GM18511 (cell line): ENCODE data around the gene B3GAT2.
"Not testable (repeated sequence)": the region's sequence is repeated elsewhere in the genome, so short reads cannot be mapped to it uniquely, and the experiment has no call there.

Source experiments
- ATAC-seq: cut with Tn5 transposase; IDR thresholded peaks from one replicate; pipeline ENCODE4 v1.9.1; 2021; ENCODE audit warnings: mild to moderate bottlenecking, moderate library complexity; ENCODE audit not compliant: unreplicated experiment

Gene B3GAT2

DNA sequence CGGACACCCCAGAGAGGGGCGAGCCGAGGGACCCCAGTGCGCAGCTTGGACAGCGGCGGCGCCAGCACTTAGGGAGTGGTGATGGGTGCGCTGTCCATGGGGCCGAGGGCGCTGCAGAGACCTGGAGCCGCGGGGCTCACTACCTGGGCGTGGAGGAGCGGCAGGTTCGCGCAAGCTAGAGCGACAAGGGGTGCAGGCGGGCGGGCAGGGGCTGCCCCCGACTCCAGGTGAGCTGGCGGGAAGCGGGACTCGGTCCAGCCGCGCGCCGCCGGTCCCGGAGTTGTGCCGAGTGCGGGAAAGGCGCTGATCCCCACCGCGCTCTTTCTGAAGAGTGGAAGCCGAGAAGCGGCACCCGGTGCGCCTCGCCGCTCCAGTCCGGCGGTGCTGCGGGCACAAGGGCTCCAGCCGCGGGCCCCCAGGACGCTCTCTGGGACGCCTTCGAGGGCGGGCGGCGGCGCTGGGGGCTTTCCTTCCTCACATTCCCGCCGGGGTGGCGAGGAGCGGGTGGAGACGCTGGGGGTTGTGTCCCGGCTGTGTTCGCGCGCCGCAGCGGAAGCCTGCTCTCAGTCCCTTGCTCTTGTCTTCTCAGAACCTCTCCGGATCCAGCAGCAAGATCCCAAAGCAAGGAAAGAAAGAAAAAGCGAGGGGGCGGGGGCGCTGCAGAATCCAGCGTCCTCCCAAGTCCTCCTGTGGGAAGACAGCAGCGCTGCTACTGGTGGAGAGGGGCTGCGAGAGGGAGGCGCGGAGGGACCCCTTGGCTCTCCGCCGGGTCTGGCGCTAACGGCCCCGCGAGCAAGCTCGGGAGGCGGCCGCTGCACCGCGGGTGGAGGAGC, at the start of gene B3GAT2:
Gene B3GAT2 (minus strand): TSS at position 610 of the 833 bp plus-strand sequence. CDS start 631 bp downstream, outside the sequence.
- ATAC-seq = peak; percentile 24

- ATAC-seq = no peak
Observed at GRCh38 chr6:70998148-70998547, 41.3 kb upstream of the B3GAT2 start.

DNA sequence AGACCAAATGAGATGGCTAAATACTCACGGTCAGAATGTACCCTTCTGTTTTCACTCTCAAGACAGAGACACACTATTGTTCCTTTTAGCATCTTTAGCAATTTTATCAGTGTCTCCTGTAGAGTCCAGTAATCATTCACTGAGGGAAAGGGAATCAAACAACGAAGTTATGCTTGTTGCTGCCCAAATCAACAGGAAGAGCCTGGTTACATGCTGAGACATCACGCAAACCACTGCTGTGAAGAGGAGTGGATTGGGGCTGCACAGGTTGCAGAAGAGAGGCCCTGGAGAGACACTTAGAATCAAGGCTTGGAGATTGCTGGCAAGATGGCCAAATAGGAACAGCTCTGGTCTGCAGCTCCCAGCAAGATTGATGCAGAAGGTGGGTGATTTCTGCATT, 40.5 kb upstream of the B3GAT2 start:
- ATAC-seq = no peak

DNA sequence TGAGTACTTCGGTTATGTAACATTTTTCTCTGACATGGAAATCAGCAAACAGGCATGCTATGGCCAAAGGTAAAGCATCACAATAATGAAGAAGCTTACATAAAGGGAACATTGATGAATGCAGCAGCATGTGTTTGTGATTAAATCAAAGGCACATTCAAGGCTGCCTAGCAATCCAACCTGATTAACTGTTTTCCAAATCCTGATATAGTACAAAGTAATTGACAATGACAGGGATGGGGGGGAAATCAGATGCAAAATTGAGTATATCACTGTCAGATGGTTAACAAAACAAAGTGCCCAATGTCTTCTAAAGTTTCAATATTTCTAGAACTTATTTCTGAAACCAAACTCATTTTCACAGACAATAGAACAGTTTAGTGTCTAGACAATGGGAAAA, 39.2 kb upstream of the B3GAT2 start:
- ATAC-seq = no peak

- no peak for ATAC-seq
Observed at GRCh38 chr6:70995411-70995810, 38.6 kb upstream of the B3GAT2 start.

DNA sequence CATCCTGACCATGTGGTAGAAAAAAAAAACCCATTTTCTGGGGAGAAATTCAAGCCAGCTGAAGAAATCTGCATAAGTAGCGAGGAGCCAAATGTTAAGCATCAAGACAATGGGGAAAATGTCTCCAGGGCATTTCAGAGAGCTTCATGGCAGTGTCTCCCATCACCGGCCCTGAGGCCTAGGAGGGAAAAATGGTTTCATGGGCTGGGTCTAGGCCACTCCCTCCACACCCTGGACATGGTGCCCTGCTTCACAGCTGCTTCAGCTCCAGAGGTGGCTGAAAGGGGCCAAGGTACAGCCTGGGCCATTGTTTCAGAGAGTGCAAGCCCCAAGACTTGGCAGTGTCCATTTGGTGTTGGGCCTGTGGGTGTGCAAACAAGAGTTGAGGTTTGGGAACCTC, 34.4 kb upstream of the B3GAT2 start:
- no peak for ATAC-seq

DNA sequence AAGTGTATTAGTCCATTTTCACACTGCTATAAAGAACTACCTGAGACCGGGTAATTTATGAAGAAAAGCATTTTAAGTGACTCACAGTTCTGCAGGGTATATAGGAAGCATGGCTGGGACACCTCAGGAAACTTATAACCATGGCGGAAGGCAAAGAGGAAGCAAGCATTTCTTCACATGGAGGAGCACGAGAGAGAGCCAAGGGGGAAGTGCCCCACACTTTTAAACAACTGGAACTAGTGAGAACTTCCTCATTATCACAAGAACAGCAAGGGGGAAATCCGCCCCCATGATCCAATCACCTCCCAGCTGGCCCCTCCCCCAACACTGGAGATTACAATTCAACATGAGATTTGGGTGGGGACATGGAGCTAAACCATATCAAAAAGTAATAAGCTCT, 28.3 kb upstream of the B3GAT2 start:
- no peak for ATAC-seq

GRCh38 chr6:70982747-70983146, 25.9 kb upstream of the B3GAT2 start:
- ATAC-seq = no peak

DNA sequence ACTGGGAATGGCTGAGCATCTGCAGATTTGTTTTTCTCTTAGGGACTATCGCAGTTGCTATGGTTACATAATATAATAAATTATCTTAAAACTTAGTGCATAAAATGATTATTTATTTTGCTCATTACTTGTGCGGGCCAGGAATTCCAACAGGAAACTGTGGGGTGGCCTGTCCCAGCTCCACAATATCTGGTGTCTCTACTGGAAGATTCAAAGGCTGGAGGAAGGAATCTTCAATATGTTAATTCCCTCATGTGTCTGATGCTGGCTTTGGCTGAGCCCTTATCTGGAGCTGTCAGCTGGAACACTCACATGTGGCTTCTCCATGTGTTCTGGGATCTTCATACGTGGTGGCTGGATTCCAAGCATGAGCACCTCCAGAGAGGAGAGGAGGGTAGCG, 23.9 kb upstream of the B3GAT2 start:
- ATAC-seq = no peak

- no peak for ATAC-seq
Observed at GRCh38 chr6:70973604-70974003, 16.7 kb upstream of the B3GAT2 start.

GRCh38 chr6:70967049-70967448, 10.2 kb upstream of the B3GAT2 start:
- ATAC-seq = no peak

DNA sequence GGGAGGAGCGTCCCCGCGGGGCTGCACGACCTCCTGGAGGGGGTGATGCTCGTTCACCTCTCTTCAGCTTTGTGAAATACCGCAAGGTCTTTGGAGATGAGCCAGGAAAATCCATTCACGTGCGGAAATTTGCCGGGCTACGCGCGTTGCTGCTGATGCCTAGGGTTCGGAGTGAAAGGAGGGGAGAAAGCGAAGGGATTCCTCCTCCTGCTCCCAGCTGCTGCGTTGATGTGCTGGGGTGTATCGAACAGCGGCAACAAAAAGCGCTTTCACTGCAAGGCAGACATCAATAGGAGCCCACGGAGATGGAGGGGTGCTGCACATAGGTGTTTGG, 391 bp upstream of the B3GAT2 start:
- ATAC-seq = no peak

DNA sequence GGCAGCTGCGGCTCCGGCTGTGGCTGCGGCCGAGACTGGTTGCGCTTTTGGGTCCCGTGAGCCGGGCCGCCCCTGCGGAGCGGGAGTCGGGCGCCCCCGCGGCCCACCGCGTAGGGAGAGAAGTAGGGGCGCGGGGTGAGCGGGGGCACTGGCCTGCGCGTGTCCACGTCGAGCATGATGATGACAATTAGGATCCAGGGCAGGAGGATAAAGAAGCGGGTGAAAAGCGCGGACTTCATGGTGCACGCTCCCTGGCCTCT, 739 bp downstream of the B3GAT2 start:
- ATAC-seq = no peak

- peak; percentile 94 for ATAC-seq
Observed at GRCh38 chr6:70955441-70956190, 1.2 kb downstream of the B3GAT2 start.

DNA sequence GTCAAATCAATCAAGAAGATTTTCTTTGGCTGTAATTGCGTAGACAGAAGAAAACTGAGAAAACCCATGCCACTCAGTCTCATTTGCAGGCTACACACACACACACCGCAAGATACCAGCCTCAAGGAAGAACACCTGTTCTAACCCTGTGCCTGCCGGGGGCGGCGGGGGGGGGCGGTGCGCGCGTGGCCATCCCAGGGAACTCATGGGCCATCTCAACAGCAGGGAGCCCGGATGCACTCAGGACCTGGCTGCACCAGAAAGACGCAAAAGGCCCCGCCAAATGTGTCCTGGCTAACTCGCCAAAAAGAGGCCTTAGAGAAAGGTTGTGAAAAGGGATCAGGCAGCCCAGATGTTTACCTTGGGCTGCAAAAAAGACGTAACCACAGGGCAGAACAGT, 2.1 kb downstream of the B3GAT2 start:
- no peak for ATAC-seq

DNA sequence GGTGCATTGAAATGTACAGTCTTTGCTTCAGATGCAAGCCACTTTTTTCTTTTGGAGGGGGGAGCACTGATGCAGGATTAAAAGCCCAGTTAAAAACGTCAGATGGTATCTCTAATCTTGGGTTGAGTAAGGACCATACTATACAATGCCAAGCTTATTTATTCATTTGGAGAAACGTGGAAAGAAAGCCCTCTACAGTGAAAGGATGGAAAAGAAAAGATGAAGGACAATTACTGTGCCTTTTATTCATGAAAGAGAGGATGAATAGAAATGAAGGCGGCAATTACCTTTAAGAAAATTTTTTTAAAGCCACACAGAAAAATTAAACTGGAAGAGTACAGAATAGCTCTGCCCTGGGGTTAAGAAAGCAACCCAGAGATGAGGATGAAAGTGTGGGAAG, 2.7 kb downstream of the B3GAT2 start:
- ATAC-seq = no peak

DNA sequence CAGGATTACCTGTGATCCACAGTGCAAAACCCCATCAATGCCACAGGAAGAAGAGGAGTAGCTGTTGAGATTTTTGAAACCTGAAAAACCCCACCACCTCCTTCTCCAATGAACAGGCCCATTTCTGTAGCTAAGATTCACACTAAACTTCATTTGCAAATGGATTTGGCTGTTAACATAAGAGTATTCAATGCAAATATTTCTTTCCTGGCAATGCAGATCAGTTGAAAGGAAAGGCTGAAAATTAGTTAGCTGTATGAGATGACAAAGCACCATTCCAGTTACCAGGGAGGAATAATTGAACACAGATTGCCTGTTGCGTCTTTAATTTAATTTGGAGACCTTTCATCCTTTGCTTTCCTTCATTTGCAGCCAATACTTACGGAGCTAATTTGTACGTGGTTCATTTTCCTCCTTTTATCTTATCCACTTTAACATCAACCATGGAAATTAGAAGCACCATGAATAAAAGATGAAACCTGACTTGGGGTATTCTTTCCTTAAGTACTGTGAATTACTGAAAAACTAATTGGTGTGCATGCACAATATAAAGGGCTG, 4.2 kb downstream of the B3GAT2 start:
- no peak for ATAC-seq

DNA sequence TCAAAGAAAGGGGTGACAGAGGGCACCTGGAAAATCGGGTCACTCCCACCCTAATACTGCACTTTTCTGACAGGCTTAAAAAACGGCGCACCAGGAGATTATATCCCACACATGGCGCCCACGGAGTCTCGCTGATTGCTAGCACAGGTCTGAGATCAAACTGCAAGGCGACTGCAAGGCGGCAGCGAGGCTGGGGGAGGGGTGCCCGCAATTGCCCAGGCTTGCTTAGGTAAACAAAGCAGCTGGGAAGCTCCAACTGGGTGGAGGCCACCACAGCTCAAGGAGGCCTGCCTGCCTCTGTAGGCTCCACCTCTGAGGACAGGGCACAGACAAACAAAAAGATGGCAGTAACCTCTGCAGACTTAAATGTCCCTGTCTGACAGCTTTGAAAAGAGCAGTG, 12.5 kb downstream of the B3GAT2 start:
- ATAC-seq = not testable (repeated sequence)

GRCh38 chr6:70933853-70934252, 23.0 kb downstream of the B3GAT2 start:
- ATAC-seq = no peak

- ATAC-seq = no peak
Observed at GRCh38 chr6:70905742-70906141, 51.1 kb downstream of the B3GAT2 start.

- no peak for ATAC-seq
Observed at GRCh38 chr6:70903665-70904452, 53.0 kb downstream of the B3GAT2 start.

- no peak for ATAC-seq
Observed at GRCh38 chr6:70901324-70901723, 55.5 kb downstream of the B3GAT2 start.
